ENCODE data around the gene WDR18. TPM values are rescaled to one million over a fixed set of nuclear protein-coding genes. Genes with fewer than 3 reads are reported as not detected.

WDR18 gene
- polyA plus RNA-seq, 1 of the 3 experiments (the other 2 are of a cell fraction), result 47.9 TPM

DNA sequence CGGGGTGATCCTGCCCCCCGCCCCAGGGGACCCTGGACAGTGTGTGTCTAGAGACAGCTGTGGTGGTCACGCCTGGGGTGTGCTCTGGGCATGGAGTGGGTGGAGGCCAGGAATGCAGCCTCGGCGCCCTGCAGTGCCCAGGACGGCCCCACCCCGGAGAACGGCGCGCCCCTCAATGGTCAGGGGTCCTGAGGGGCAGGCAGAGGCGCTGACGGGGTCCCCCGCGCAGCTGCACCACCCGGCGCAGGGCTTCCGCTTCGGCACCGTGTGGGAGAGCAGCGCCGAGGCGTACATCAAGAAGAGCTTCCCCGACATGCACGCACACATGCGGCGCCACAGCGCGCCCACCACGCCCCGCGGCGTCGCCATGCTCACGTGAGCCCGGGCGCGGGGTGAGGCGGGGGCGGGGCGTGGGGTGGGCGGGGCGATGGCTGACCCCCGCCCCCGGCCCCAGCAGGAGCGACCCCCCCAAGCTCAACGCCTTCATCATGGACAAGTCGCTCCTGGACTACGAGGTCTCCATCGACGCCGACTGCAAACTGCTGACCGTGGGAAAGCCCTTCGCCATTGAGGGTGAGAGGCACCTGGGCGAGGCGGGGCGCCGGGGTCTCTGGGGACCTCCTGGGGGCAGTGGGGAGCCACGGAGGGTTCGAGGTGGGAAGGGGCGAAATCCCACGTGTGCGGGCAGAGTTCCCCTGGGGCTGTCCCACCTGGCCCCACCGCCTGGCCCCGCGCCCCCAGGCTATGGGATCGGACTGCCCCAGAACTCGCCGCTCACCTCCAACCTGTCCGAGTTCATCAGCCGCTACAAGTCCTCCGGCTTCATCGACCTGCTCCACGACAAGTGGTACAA is 23.5 kb downstream of the WDR18 start:
- Histone ChIP-seq H3K9me3 (no peaks in the 10 kb centered on the region), H3K4me1 (ENCODE audit: control insufficient read depth in 1 of 2, insufficient read depth in 2 of 2, low read depth in 1 of 2, low read length in 1 of 2) (peaks cover 0 to 4% of the 10 kb centered on the region in 2 experiments; a peak in 1 of 4 replicates), H3K27ac (ENCODE audit: low read depth in 2 of 2, low read length in 1 of 2) (no peak overlapping the region), H4K20me1 (ENCODE audit: insufficient read depth) (no peaks in the 10 kb centered on the region), H3K4me2 (no peak overlapping the region), H3K36me3 (replicated peaks in 1 of 2; ENCODE audit: control insufficient read depth in 1 of 2, insufficient read depth in 2 of 2, low read length in 1 of 2) (peaks cover 0 to 34% of the 10 kb centered on the region in 2 experiments), H3K9ac (no peak overlapping the region), H3K9me2 (no peaks in the 10 kb centered on the region), H3K27me3 (ENCODE audit: insufficient read depth) (peaks cover 18% of the 10 kb centered on the region), H3K4me3 (ENCODE audit: low read depth in 2 of 2, low read length in 1 of 2) (no peak overlapping the region), H3F3A (replicated peaks; ENCODE audit: insufficient read depth) (peaks cover 9% of the 10 kb centered on the region), H3K79me2 (ENCODE audit: insufficient read depth) (no peaks in the 10 kb centered on the region), H2AFZ (ENCODE audit: low read depth) (no peak overlapping the region)
- POLR2A ChIA-PET, result no interaction called here
- WGBS (ENCODE audit: low lambda C conversion rate), result 97% methylated on average over 19 of the region's 73 CpGs
- CTCF ChIA-PET, result interaction anchor here (1.3 to 2.3 kb wide), 2 partner anchors 11 to 25 kb away, joined by 3 to 6 read pairs; no protein-coding TSS in a partner anchor
- TF ChIP-seq, protein P1, sequence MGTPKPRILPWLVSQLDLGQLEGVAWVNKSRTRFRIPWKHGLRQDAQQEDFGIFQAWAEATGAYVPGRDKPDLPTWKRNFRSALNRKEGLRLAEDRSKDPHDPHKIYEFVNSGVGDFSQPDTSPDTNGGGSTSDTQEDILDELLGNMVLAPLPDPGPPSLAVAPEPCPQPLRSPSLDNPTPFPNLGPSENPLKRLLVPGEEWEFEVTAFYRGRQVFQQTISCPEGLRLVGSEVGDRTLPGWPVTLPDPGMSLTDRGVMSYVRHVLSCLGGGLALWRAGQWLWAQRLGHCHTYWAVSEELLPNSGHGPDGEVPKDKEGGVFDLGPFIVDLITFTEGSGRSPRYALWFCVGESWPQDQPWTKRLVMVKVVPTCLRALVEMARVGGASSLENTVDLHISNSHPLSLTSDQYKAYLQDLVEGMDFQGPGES (IDR thresholded peaks at IDR 0.05; ENCODE audit: low read depth, low read length), result no peak
- no peak for TF ChIP-seq CHD2 (IDR thresholded peaks at IDR 0.05; ENCODE audit: low read length, partially characterized antibody)
- TF ChIP-seq MEF2A (IDR thresholded peaks at IDR 0.05; ENCODE audit: borderline replicate concordance, low read depth), result no peak
- TF ChIP-seq TEAD4 (IDR thresholded peaks at IDR 0.05; ENCODE audit: borderline replicate concordance, insufficient read depth), result no peak
- TF ChIP-seq RAD21 (IDR thresholded peaks at IDR 0.05; ENCODE audit: low read length), result no peak
- TF ChIP-seq, protein P2, sequence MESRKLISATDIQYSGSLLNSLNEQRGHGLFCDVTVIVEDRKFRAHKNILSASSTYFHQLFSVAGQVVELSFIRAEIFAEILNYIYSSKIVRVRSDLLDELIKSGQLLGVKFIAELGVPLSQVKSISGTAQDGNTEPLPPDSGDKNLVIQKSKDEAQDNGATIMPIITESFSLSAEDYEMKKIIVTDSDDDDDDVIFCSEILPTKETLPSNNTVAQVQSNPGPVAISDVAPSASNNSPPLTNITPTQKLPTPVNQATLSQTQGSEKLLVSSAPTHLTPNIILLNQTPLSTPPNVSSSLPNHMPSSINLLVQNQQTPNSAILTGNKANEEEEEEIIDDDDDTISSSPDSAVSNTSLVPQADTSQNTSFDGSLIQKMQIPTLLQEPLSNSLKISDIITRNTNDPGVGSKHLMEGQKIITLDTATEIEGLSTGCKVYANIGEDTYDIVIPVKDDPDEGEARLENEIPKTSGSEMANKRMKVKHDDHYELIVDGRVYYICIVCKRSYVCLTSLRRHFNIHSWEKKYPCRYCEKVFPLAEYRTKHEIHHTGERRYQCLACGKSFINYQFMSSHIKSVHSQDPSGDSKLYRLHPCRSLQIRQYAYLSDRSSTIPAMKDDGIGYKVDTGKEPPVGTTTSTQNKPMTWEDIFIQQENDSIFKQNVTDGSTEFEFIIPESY (IDR thresholded peaks at IDR 0.05; ENCODE audit: borderline replicate concordance, low read depth), result no peak
- no peak for TF ChIP-seq GABPA (IDR thresholded peaks at IDR 0.05; ENCODE audit: low read depth)
- TF ChIP-seq JUND (IDR thresholded peaks at IDR 0.05), result no peak
- TF ChIP-seq TCF12 (IDR thresholded peaks at IDR 0.05), result no peak
- no peak for TF ChIP-seq POLR2AphosphoS5 (IDR thresholded peaks at IDR 0.05; ENCODE audit: low read depth, low read length)
- DNase-seq, result no peak

GRCh38 chr19:1008268-1009040 is 24.3 kb downstream of the WDR18 start:
- Histone ChIP-seq H3K4me2 (no peak overlapping the region), H3F3A (replicated peaks; ENCODE audit: insufficient read depth) (peaks cover 9% of the 10 kb centered on the region), H3K9me2 (no peaks in the 10 kb centered on the region), H3K4me3 (ENCODE audit: low read depth in 2 of 2, low read length in 1 of 2) (no peak overlapping the region), H3K27me3 (ENCODE audit: insufficient read depth) (peaks cover 10% of the 10 kb centered on the region), H3K79me2 (ENCODE audit: insufficient read depth) (peaks cover 5% of the 10 kb centered on the region; the same call in 1 of the 2 replicates), H2AFZ (ENCODE audit: low read depth) (no peak overlapping the region), H3K4me1 (ENCODE audit: control insufficient read depth in 1 of 2, insufficient read depth in 2 of 2, low read depth in 1 of 2, low read length in 1 of 2) (no peaks in the 10 kb centered on the region; a peak in 1 of 4 replicates), H3K9me3 (no peaks in the 10 kb centered on the region), H3K9ac (no peak overlapping the region), H3K27ac (ENCODE audit: low read depth in 2 of 2, low read length in 1 of 2) (no peak overlapping the region), H3K36me3 (replicated peaks in 1 of 2; ENCODE audit: control insufficient read depth in 1 of 2, insufficient read depth in 2 of 2, low read length in 1 of 2) (peaks cover 0 to 40% of the 10 kb centered on the region in 2 experiments), H4K20me1 (ENCODE audit: insufficient read depth) (peaks cover 6% of the 10 kb centered on the region; the same call in 1 of the 2 replicates)
- WGBS (ENCODE audit: low lambda C conversion rate), result 98% methylated on average over 20 of the region's 45 CpGs
- POLR2A ChIA-PET, result no interaction called here
- CTCF ChIA-PET, result no interaction called here
- TF ChIP-seq NRF1 (IDR thresholded peaks at IDR 0.05; ENCODE audit: low read depth, low read length), result no peak
- TF ChIP-seq SIN3A (IDR thresholded peaks at IDR 0.05; ENCODE audit: borderline replicate concordance, low read depth, low read length), result no peak
- TF ChIP-seq GABPA (IDR thresholded peaks at IDR 0.05; ENCODE audit: low read depth), result no peak
- TF ChIP-seq MXI1 (IDR thresholded peaks at IDR 0.05; ENCODE audit: low read depth, low read length), result no peak
- no peak for TF ChIP-seq POLR2AphosphoS5 (IDR thresholded peaks at IDR 0.05; ENCODE audit: low read depth, low read length)
- TF ChIP-seq SMC3 (IDR thresholded peaks at IDR 0.05; ENCODE audit: low read depth, low read length), result no peak
- no peak for TF ChIP-seq TEAD4 (IDR thresholded peaks at IDR 0.05; ENCODE audit: borderline replicate concordance, insufficient read depth)
- no peak for TF ChIP-seq FOXJ3 (CRISPR knock-in tag; IDR thresholded peaks at IDR 0.05)
- TF ChIP-seq ELF1 (IDR thresholded peaks at IDR 0.05), result no peak
- TF ChIP-seq RFX5 (IDR thresholded peaks at IDR 0.05; ENCODE audit: low read length), result no peak
- TF ChIP-seq RXRA (IDR thresholded peaks at IDR 0.05; ENCODE audit: borderline replicate concordance, low read depth), result no peak
- no peak for TF ChIP-seq PBX3 (IDR thresholded peaks at IDR 0.05)
- no peak for TF ChIP-seq EZH2phosphoT487 (IDR thresholded peaks at IDR 0.05; ENCODE audit: borderline replicate concordance, low read depth)
- DNase-seq, result no peak

Data from SK-N-SH (cell line).